ENCODE data around the gene SIGLECL1. TPM values are rescaled to one million over a fixed set of nuclear protein-coding genes. Genes with fewer than 3 reads are reported as not detected.

The SIGLECL1 gene
- total and polyA plus RNA-seq, 9 of the 15 experiments (the other 6 are each of a cell fraction or from before 2014, with no cell fraction given) = not detected

GRCh38 chr19:51224163-51224641 is 26.7 kb upstream of the SIGLECL1 start (continued):
- TF ChIP-seq BRF2 (IDR thresholded peaks at IDR 0.05; ENCODE audit: borderline replicate concordance, insufficient read depth, insufficient read length) (no peak), STAT5B (CRISPR knock-in tag; IDR thresholded peaks at IDR 0.05) (no peak), SMAD1 (IDR thresholded peaks at IDR 0.05; ENCODE audit: low read depth, low read length, partially characterized antibody) (no peak), FOXJ2 (tag; IDR thresholded peaks at IDR 0.05) (0 out of 2 replicates have a peak, but pooled peaks have one; percentile 38), SAP30 (IDR thresholded peaks at IDR 0.05; ENCODE audit: borderline replicate concordance, insufficient read depth, low read depth, low read length, poor library complexity, severe bottlenecking) (no peak), DNMT1 (IDR thresholded peaks at IDR 0.05) (no peak), CTCFL (IDR thresholded peaks at IDR 0.05; ENCODE audit: borderline replicate concordance, insufficient read depth, low read depth, low read length, poor library complexity, severe bottlenecking) (no peak), NFIC (IDR thresholded peaks at IDR 0.05) (peak; percentile 92), E4F1 (CRISPR knock-in tag; IDR thresholded peaks at IDR 0.05; ENCODE audit: borderline replicate concordance) (no peak)
